Mesendoderm (in vitro differentiated cells): Measurements from ENCODE around the gene FIGN.

Source experiments
- DNase-seq: peaks from one replicate; pipeline ENCODE4 v3.0.0; 2013
- H2AK5ac ChIP-seq: 2 replicates; pipeline ENCODE4 v1.6.1; 2013; ENCODE audit warnings: low read length, inconsistent platforms
- H2BK120ac ChIP-seq: 2 replicates; pipeline ENCODE4 v1.6.1; 2013; ENCODE audit warnings: low read depth, mild to moderate bottlenecking, low read length, moderate library complexity, mixed read lengths
- H2BK15ac ChIP-seq: replicated peaks from 2 replicates; pipeline ENCODE4 v1.6.1; 2013; ENCODE audit warnings: low read depth, mild to moderate bottlenecking, moderate library complexity
- H2BK5ac ChIP-seq: 2 replicates; pipeline ENCODE4 v1.6.1; 2013; ENCODE audit warnings: low read length, inconsistent platforms
- H3K18ac ChIP-seq: 2 replicates; pipeline ENCODE4 v1.6.1; 2013; ENCODE audit warnings: mild to moderate bottlenecking, low read length, mixed read lengths
- H3K23ac ChIP-seq: one replicate; pipeline ENCODE4 v1.6.1; 2013; ENCODE audit warnings: low read length
- H3K27ac ChIP-seq: 2 replicates; pipeline ENCODE4 v1.5.1; 2013; ENCODE audit warnings: low read depth, mild to moderate bottlenecking, inconsistent platforms, low read length, moderate library complexity
- H3K27me3 ChIP-seq: 2 replicates; pipeline ENCODE4 v1.6.1; 2013; ENCODE audit warnings: low read length, control low read depth, mild to moderate bottlenecking, inconsistent platforms; ENCODE audit not compliant: insufficient read depth, poor library complexity
- H3K36me3 ChIP-seq: 2 replicates; pipeline ENCODE4 v1.6.1; 2013; ENCODE audit warnings: low read length, inconsistent platforms; ENCODE audit not compliant: control insufficient read depth, insufficient read depth
- H3K4ac ChIP-seq: one replicate; pipeline ENCODE4 v1.6.1; 2013; ENCODE audit warnings: low read depth, mild to moderate bottlenecking, low read length, moderate library complexity
- H3K4me1 ChIP-seq: 2 replicates; pipeline ENCODE4 v1.6.1; 2013; ENCODE audit warnings: low read depth, low read length, inconsistent platforms; ENCODE audit not compliant: control insufficient read depth
- H3K4me2 ChIP-seq: 2 replicates; pipeline ENCODE4 v1.6.1; 2013; ENCODE audit warnings: low read length
- H3K4me3 ChIP-seq: 2 replicates; pipeline ENCODE4 v1.5.1; 2013; ENCODE audit warnings: mild to moderate bottlenecking, low read length
- H3K56ac ChIP-seq: one replicate; pipeline ENCODE4 v1.6.1; 2013; ENCODE audit warnings: low read length
- H3K79me1 ChIP-seq: 2 replicates; pipeline ENCODE4 v1.6.1; 2013; ENCODE audit warnings: low read length, inconsistent platforms
- H3K79me2 ChIP-seq: 2 replicates; pipeline ENCODE4 v1.6.1; 2013; ENCODE audit warnings: mild to moderate bottlenecking, low read length; ENCODE audit not compliant: control insufficient read depth, insufficient read depth
- H3K9ac ChIP-seq: 2 replicates; pipeline ENCODE4 v1.6.1; 2013; ENCODE audit warnings: low read length, inconsistent platforms
- H4K5ac ChIP-seq: one replicate; pipeline ENCODE4 v1.6.1; 2013; ENCODE audit warnings: low read length
- H4K8ac ChIP-seq: one replicate; pipeline ENCODE4 v1.6.1; 2013; ENCODE audit warnings: low read depth, mild to moderate bottlenecking, control low read depth, low read length, moderate library complexity
- WGBS: extraction: QIAGEN DNeasy Blood & Tissue Kit; methylation state at CpG from one replicate; pipeline ENCODE4 v1.1.7; 2013; ENCODE audit warnings: low lambda C conversion rate, missing lambda C conversion rate; ENCODE audit not compliant: insufficient coverage; ENCODE audit errors: extremely low coverage; 5-methylcytosine and 5-hydroxymethylcytosine counted together

Gene FIGN

GRCh38 chr2:163630836-163631235, 105.0 kb downstream of the FIGN start:
- no peak for DNase-seq
- Histone ChIP-seq H3K79me1 (peaks cover 3% of the 10 kb centered on the region), H3K36me3 (no peaks in the 10 kb centered on the region), H3K27ac (no peak overlapping the region), H3K4me2 (no peak overlapping the region), H4K5ac (no peak overlapping the region), H2BK120ac (no peak overlapping the region), H3K56ac (no peak overlapping the region), H3K18ac (no peak overlapping the region), H2BK5ac (no peak overlapping the region), H3K9ac (no peak overlapping the region), H4K8ac (no peak overlapping the region), H2AK5ac (no peak overlapping the region), H3K79me2 (no peaks in the 10 kb centered on the region), H3K4me3 (no peak overlapping the region), H2BK15ac (no peak overlapping the region), H3K4ac (no peak overlapping the region), H3K4me1 (peaks cover 2% of the 10 kb centered on the region), H3K27me3 (no peaks in the 10 kb centered on the region), H3K23ac (no peak overlapping the region)
- no CpG with 5 or more reads among the region's 5 CpGs for WGBS

- no peaks in the 10 kb centered on the region for H3K27me3 ChIP-seq
- H3K4me3 ChIP-seq = no peak overlapping the region
- H3K4me1 ChIP-seq = no peaks in the 10 kb centered on the region
- H3K4ac ChIP-seq = no peak overlapping the region
- H2BK5ac ChIP-seq = no peak overlapping the region
- no peak overlapping the region for H3K9ac ChIP-seq
- no peak overlapping the region for H2AK5ac ChIP-seq
- DNase-seq = peak; percentile 79
- H3K4me2 ChIP-seq = no peak overlapping the region
- no peak overlapping the region for H2BK120ac ChIP-seq
- H3K27ac ChIP-seq = no peak overlapping the region
- no peak overlapping the region for H3K23ac ChIP-seq
- no peak overlapping the region for H4K5ac ChIP-seq
- H3K79me2 ChIP-seq = no peaks in the 10 kb centered on the region
- no peaks in the 10 kb centered on the region for H3K36me3 ChIP-seq
- H2BK15ac ChIP-seq = no peak overlapping the region
- WGBS = no CpG with 5 or more reads among the region's 7 CpGs
- peaks cover 2% of the 10 kb centered on the region for H3K79me1 ChIP-seq
- H4K8ac ChIP-seq = no peak overlapping the region
- no peak overlapping the region for H3K18ac ChIP-seq
- H3K56ac ChIP-seq = no peak overlapping the region
Observed at GRCh38 chr2:163626639-163627109, 109.1 kb downstream of the FIGN start.

- peaks cover 2% of the 10 kb centered on the region for H3K79me1 ChIP-seq
- H2BK15ac ChIP-seq = no peak overlapping the region
- no peak overlapping the region for H2BK120ac ChIP-seq
- WGBS = no CpG with 5 or more reads among the region's 1 CpG
- H4K5ac ChIP-seq = no peak overlapping the region
- no peak overlapping the region for H4K8ac ChIP-seq
- H2BK5ac ChIP-seq = no peak overlapping the region
- no peaks in the 10 kb centered on the region for H3K79me2 ChIP-seq
- H3K23ac ChIP-seq = no peak overlapping the region
- no peaks in the 10 kb centered on the region for H3K27me3 ChIP-seq
- no peak overlapping the region for H3K4me3 ChIP-seq
- no peak for DNase-seq
- H3K4ac ChIP-seq = no peak overlapping the region
- no peak overlapping the region for H3K27ac ChIP-seq
- H3K18ac ChIP-seq = no peak overlapping the region
- H3K9ac ChIP-seq = no peak overlapping the region
- H2AK5ac ChIP-seq = no peak overlapping the region
- peaks cover 2% of the 10 kb centered on the region for H3K4me1 ChIP-seq
- H3K4me2 ChIP-seq = no peak overlapping the region
- no peak overlapping the region for H3K56ac ChIP-seq
- H3K36me3 ChIP-seq = no peaks in the 10 kb centered on the region
Observed at GRCh38 chr2:163626208-163626607, 109.6 kb downstream of the FIGN start.

- Histone ChIP-seq H3K4ac (no peak overlapping the region), H3K36me3 (no peaks in the 10 kb centered on the region), H4K5ac (no peak overlapping the region), H3K4me3 (no peak overlapping the region), H3K27me3 (no peaks in the 10 kb centered on the region), H3K18ac (no peak overlapping the region), H3K27ac (no peak overlapping the region), H3K23ac (no peak overlapping the region), H3K79me2 (no peaks in the 10 kb centered on the region), H3K56ac (no peak overlapping the region), H4K8ac (no peak overlapping the region), H2BK5ac (no peak overlapping the region), H3K9ac (no peak overlapping the region), H3K4me1 (peaks cover 2% of the 10 kb centered on the region), H3K4me2 (no peak overlapping the region), H2AK5ac (no peak overlapping the region), H3K79me1 (peaks cover 2% of the 10 kb centered on the region), H2BK15ac (no peak overlapping the region), H2BK120ac (no peak overlapping the region)
- WGBS = no CpG with 5 or more reads among the region's 1 CpG
- DNase-seq = no peak
Observed at GRCh38 chr2:163625632-163626031, 110.2 kb downstream of the FIGN start.

- WGBS = 100% methylated on average over 2 of the region's 7 CpGs
- H3K4me2 ChIP-seq = no peak overlapping the region
- no peaks in the 10 kb centered on the region for H3K79me2 ChIP-seq
Observed at GRCh38 chr2:163621445-163622004, 114.3 kb downstream of the FIGN start.

GRCh38 chr2:163617517-163617916, 118.3 kb downstream of the FIGN start:
- no peak for DNase-seq
- no peak overlapping the region for H2AK5ac ChIP-seq
- H3K79me2 ChIP-seq = no peaks in the 10 kb centered on the region
- H4K8ac ChIP-seq = no peak overlapping the region
- H3K4me2 ChIP-seq = no peak overlapping the region
- WGBS = no CpG with 5 or more reads among the region's 2 CpGs
- no peak overlapping the region for H3K56ac ChIP-seq
- no peak overlapping the region for H3K9ac ChIP-seq
- no peaks in the 10 kb centered on the region for H3K27me3 ChIP-seq
- H3K79me1 ChIP-seq = peaks cover 1% of the 10 kb centered on the region
- no peak overlapping the region for H3K4ac ChIP-seq
- no peak overlapping the region for H4K5ac ChIP-seq
- no peaks in the 10 kb centered on the region for H3K36me3 ChIP-seq
- no peak overlapping the region for H3K18ac ChIP-seq
- no peak overlapping the region for H2BK120ac ChIP-seq
- H2BK15ac ChIP-seq = no peak overlapping the region
- no peak overlapping the region for H3K27ac ChIP-seq
- no peak overlapping the region for H3K23ac ChIP-seq
- H3K4me3 ChIP-seq = no peak overlapping the region
- H3K4me1 ChIP-seq = peaks cover 6% of the 10 kb centered on the region
- no peak overlapping the region for H2BK5ac ChIP-seq

More at GRCh38 chr2:163621445-163622004, 114.3 kb downstream of the FIGN start:
- H3K4ac ChIP-seq = no peak overlapping the region
- DNase-seq = peak; percentile 60
- no peaks in the 10 kb centered on the region for H3K79me1 ChIP-seq
- no peaks in the 10 kb centered on the region for H3K36me3 ChIP-seq
- H4K5ac ChIP-seq = no peak overlapping the region
- H3K4me1 ChIP-seq = peaks cover 2% of the 10 kb centered on the region
- H3K18ac ChIP-seq = no peak overlapping the region
- H4K8ac ChIP-seq = no peak overlapping the region
- no peaks in the 10 kb centered on the region for H3K27me3 ChIP-seq
- H3K56ac ChIP-seq = no peak overlapping the region
- H3K4me3 ChIP-seq = no peak overlapping the region
- no peak overlapping the region for H3K27ac ChIP-seq
- no peak overlapping the region for H3K9ac ChIP-seq
- no peak overlapping the region for H2AK5ac ChIP-seq
- no peak overlapping the region for H3K23ac ChIP-seq
- H2BK15ac ChIP-seq = no peak overlapping the region
- H2BK5ac ChIP-seq = no peak overlapping the region
- no peak overlapping the region for H2BK120ac ChIP-seq
